ENCODE measurements around the gene HSD11B1L. TPM values are rescaled to one million over a fixed set of nuclear protein-coding genes. Genes with fewer than 3 reads are reported as not detected.
A peak's percentile ranks its signal among the peaks of the same experiment; 100 is the strongest.
"Not testable (repeated sequence)": the region's sequence is repeated elsewhere in the genome, so short reads cannot be mapped to it uniquely, and the experiment has no call there.

Gene HSD11B1L
- total RNA-seq, 3 donors from 2014 or later (not counting 1 experiment from before 2014, with no cell fraction given), result 1.1 to 3.7 (median 3.0) TPM

DNA sequence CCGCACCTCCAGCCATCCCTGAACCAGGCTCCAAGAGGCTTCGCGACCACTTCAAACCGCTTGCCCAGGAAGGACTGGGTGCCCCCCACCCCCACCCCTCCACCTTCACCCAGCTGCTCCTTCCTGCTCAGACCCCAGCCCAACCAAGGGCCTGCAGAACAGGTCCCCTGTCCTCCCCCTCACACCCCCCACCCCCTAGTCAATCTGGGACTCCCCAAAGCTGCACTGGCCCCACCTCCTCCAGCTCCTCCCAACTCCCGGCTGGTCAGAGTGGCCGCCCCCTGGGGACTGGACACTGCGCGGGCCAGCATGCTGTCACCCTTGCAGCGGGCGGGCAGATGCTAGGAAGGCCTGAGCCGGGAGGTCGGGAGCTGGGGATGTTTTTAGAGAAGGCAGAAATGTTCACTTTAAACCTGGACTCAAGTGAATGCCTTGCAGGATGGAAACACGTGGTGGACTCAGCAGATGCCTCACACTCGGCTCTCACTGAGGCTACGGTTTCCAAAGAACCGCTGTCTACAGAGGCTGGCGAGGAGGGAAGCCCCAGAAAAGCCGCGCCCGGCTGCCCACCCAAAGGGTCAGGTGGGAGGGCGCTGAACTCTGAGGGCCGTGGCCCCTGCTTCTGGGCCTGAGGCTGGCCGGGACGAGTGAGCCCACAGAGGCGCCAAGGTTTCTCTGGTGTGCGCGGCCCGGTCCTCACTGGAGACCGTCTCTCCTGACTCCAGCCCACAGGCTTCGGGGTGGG is 17.2 kb downstream of the HSD11B1L start:
- Histone ChIP-seq H3K4me3 (ENCODE audit: low read length) (no peak overlapping the region), H3K9me3 (ENCODE audit: control insufficient read depth, insufficient read depth, low read length) (no peaks in the 10 kb centered on the region), H3K36me3 (ENCODE audit: control insufficient read depth, insufficient read depth, low read length) (peaks cover 51% of the 10 kb centered on the region), H3K4me1 (ENCODE audit: control insufficient read depth, insufficient read depth, low read length) (no peaks in the 10 kb centered on the region), H3K27ac (ENCODE audit: low read length) (no peak overlapping the region), H3K27me3 (ENCODE audit: control insufficient read depth, insufficient read depth, low read length) (no peaks in the 10 kb centered on the region)
- H3K27ac Mint-ChIP-seq, result no peak overlapping the region
- H3K4me1 Mint-ChIP-seq, result peaks cover 0 to 9% of the 10 kb centered on the region in 2 donors
- H3K27me3 Mint-ChIP-seq (ENCODE audit: low read depth in 2 of 2), result no peaks in the 10 kb centered on the region
- H3K9me3 Mint-ChIP-seq, result no peaks in the 10 kb centered on the region
- no peak overlapping the region for H3K4me3 Mint-ChIP-seq
- no peak for DNase-seq
- no peak for TF ChIP-seq CTCF (IDR thresholded peaks at IDR 0.05)
- no peak for ATAC-seq
- 94% methylated on average over 30 of the region's 30 CpGs for WGBS (ENCODE audit: insufficient coverage)
- no peaks in the 10 kb centered on the region for H3K36me3 Mint-ChIP-seq
- intact Hi-C loops (cut with micrococcal nuclease), result no loop called here

- Mint-ChIP-seq H3K4me3 (no peak overlapping the region), H3K36me3 (no peaks in the 10 kb centered on the region), H3K27ac (peak overlapping the region in 1 of 2 donors; percentile 38), H3K9me3 (no peaks in the 10 kb centered on the region), H3K4me1 (peaks cover 0 to 10% of the 10 kb centered on the region in 2 donors), H3K27me3 (ENCODE audit: low read depth in 2 of 2) (no peaks in the 10 kb centered on the region)
- WGBS (ENCODE audit: insufficient coverage), result 94% methylated on average over 38 of the region's 38 CpGs
- DNase-seq (no peak), ATAC-seq (no peak)
- peaks cover 51% of the 10 kb centered on the region for H3K36me3 ChIP-seq (ENCODE audit: control insufficient read depth, insufficient read depth, low read length)
- no peak overlapping the region for H3K4me3 ChIP-seq (ENCODE audit: low read length)
- intact Hi-C loops (cut with micrococcal nuclease), result no loop called here
- no peaks in the 10 kb centered on the region for H3K9me3 ChIP-seq (ENCODE audit: control insufficient read depth, insufficient read depth, low read length)
- no peak for TF ChIP-seq CTCF (IDR thresholded peaks at IDR 0.05)
- H3K27ac ChIP-seq (ENCODE audit: low read length), result no peak overlapping the region
- H3K27me3 ChIP-seq (ENCODE audit: control insufficient read depth, insufficient read depth, low read length), result no peaks in the 10 kb centered on the region
- H3K4me1 ChIP-seq (ENCODE audit: control insufficient read depth, insufficient read depth, low read length), result no peaks in the 10 kb centered on the region
Observed at GRCh38 chr19:5698635-5699422, 18.0 kb downstream of the HSD11B1L start.

- TF ChIP-seq CTCF (IDR thresholded peaks at IDR 0.05), result no peak
- Histone ChIP-seq H3K27ac (ENCODE audit: low read length) (no peak overlapping the region), H3K9me3 (ENCODE audit: control insufficient read depth, insufficient read depth, low read length) (no peaks in the 10 kb centered on the region), H3K36me3 (ENCODE audit: control insufficient read depth, insufficient read depth, low read length) (peaks cover 48% of the 10 kb centered on the region), H3K4me3 (ENCODE audit: low read length) (no peak overlapping the region), H3K4me1 (ENCODE audit: control insufficient read depth, insufficient read depth, low read length) (no peaks in the 10 kb centered on the region), H3K27me3 (ENCODE audit: control insufficient read depth, insufficient read depth, low read length) (no peaks in the 10 kb centered on the region)
- no peaks in the 10 kb centered on the region for H3K9me3 Mint-ChIP-seq
- DNase-seq, result no peak
- H3K4me3 Mint-ChIP-seq, result no peak overlapping the region
- peaks cover 0 to 5% of the 10 kb centered on the region in 2 donors for H3K4me1 Mint-ChIP-seq
- no peak for ATAC-seq
- intact Hi-C loops (cut with micrococcal nuclease), result no loop called here
- H3K27me3 Mint-ChIP-seq (ENCODE audit: low read depth in 2 of 2), result no peaks in the 10 kb centered on the region
- no peaks in the 10 kb centered on the region for H3K36me3 Mint-ChIP-seq
- 96% methylated on average over 22 of the region's 22 CpGs for WGBS (ENCODE audit: insufficient coverage)
- H3K27ac Mint-ChIP-seq, result no peak overlapping the region
Observed at GRCh38 chr19:5700455-5701092, 19.7 kb downstream of the HSD11B1L start.

DNA sequence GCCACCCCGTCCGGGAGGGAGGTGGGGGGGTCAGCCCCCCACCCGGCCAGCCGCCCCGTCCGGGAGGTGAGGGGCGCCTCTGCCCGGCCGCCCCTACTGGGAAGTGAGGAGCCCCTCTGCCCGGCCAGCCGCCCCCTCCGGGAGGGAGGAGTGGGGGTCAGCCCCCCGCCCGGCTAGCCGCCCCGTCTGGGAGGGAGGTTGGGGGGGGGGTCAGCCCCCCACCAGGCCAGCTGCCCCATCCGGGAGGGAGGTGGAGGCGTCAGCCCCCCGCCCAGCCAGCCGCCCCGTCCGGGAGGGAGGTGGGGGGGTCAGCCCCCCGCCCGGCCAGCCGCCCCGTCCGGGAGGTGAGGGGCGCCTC is 21.2 kb downstream of the HSD11B1L start:
- not testable (repeated sequence) for H3K9me3 Mint-ChIP-seq, H3K36me3 Mint-ChIP-seq

More for the DNA sequence above, 21.2 kb downstream of the HSD11B1L start:
- H3K27ac ChIP-seq (ENCODE audit: low read length); H3K9me3 ChIP-seq (ENCODE audit: control insufficient read depth, insufficient read depth, low read length); H3K4me3 ChIP-seq (ENCODE audit: low read length); H3K4me1 ChIP-seq (ENCODE audit: control insufficient read depth, insufficient read depth, low read length); DNase-seq; ATAC-seq; intact Hi-C loops (cut with micrococcal nuclease); H3K4me3 Mint-ChIP-seq; H3K27me3 Mint-ChIP-seq (ENCODE audit: low read depth in 2 of 2); H3K27ac Mint-ChIP-seq; H3K4me1 Mint-ChIP-seq; H3K27me3 ChIP-seq (ENCODE audit: control insufficient read depth, insufficient read depth, low read length): not testable (repeated sequence)
- peaks cover 47% of the 10 kb centered on the region for H3K36me3 ChIP-seq (ENCODE audit: control insufficient read depth, insufficient read depth, low read length)
- WGBS (ENCODE audit: insufficient coverage), result 87% methylated on average over 10 of the region's 28 CpGs

All from natural killer cell (primary cell).